Nephron (organoid): ENCODE data around the gene PLD1.

Experiments
- H3K27ac Mint-ChIP-seq, 3 experiments: 2 replicates each; pipeline ENCODE4 v1.8.0; 2020; ENCODE audit warnings: mixed read lengths in 3 of 3, mild to moderate bottlenecking in 2 of 3, moderate library complexity in 1 of 3
- H3K27me3 Mint-ChIP-seq: 2 replicates; pipeline ENCODE4 v1.8.0; 2021; ENCODE audit warnings: low read depth, mild to moderate bottlenecking, moderate library complexity, mixed read lengths
- H3K36me3 Mint-ChIP-seq: 2 replicates; pipeline ENCODE4 v1.8.0; 2020; ENCODE audit warnings: low read depth, mixed read lengths
- H3K4me1 Mint-ChIP-seq: 2 replicates; pipeline ENCODE4 v1.8.0; 2020; ENCODE audit warnings: mixed read lengths
- H3K4me3 Mint-ChIP-seq, 3 experiments: 2 replicates each; pipeline ENCODE4 v1.8.0; 2020; ENCODE audit warnings: mild to moderate bottlenecking in 3 of 3, mixed read lengths in 3 of 3, moderate library complexity in 2 of 3
- H3K9me3 Mint-ChIP-seq: 2 replicates; pipeline ENCODE4 v1.8.0; 2020; ENCODE audit warnings: mixed read lengths
- CTCF ChIP-seq, 3 experiments: fragments of 200-600 bp; sonication (generic); IDR thresholded peaks; one replicate each; pipeline ENCODE4 v1.5.0; 2021; ENCODE audit warnings: antibody characterized with exemption in 3 of 3; ENCODE audit not compliant: unreplicated experiment in 3 of 3

The PLD1 gene

GRCh38 chr3:171789759-171790505 is 20.4 kb downstream of the PLD1 start:
- Mint-ChIP-seq H3K27me3 (peaks cover 3% of the 10 kb centered on the region), H3K4me1 (peaks cover 36% of the 10 kb centered on the region), H3K4me3 (no peak overlapping the region), H3K36me3 (no peaks in the 10 kb centered on the region), H3K27ac (peak overlapping the region; percentile 9 to 60 (median 22)), H3K9me3 (no peaks in the 10 kb centered on the region)
- no peak for TF ChIP-seq CTCF (IDR thresholded peaks at IDR 0.05; ENCODE audit: unreplicated experiment in 3 of 3)

- Mint-ChIP-seq H3K4me1 (peaks cover 43% of the 10 kb centered on the region), H3K27ac (peak overlapping the region; percentile 16 to 72 (median 62)), H3K4me3 (no peak overlapping the region), H3K27me3 (peaks cover 3% of the 10 kb centered on the region), H3K36me3 (no peaks in the 10 kb centered on the region), H3K9me3 (no peaks in the 10 kb centered on the region)
- no peak for TF ChIP-seq CTCF (IDR thresholded peaks at IDR 0.05; ENCODE audit: unreplicated experiment in 3 of 3)
These were observed 21.5 kb downstream of the PLD1 start for GRCh38 chr3:171788546-171789351.

- Mint-ChIP-seq H3K4me3 (no peak overlapping the region), H3K36me3 (no peaks in the 10 kb centered on the region), H3K27ac (no peak overlapping the region), H3K9me3 (no peaks in the 10 kb centered on the region), H3K27me3 (peaks cover 3% of the 10 kb centered on the region), H3K4me1 (peaks cover 39% of the 10 kb centered on the region)
- TF ChIP-seq CTCF (IDR thresholded peaks at IDR 0.05; ENCODE audit: unreplicated experiment in 3 of 3) = no peak
These were observed 23.3 kb downstream of the PLD1 start for GRCh38 chr3:171786997-171787396.

- H3K27me3 Mint-ChIP-seq = peaks cover 7% of the 10 kb centered on the region
- H3K9me3 Mint-ChIP-seq = no peaks in the 10 kb centered on the region
- no peak for TF ChIP-seq CTCF (IDR thresholded peaks at IDR 0.05; ENCODE audit: unreplicated experiment in 3 of 3)
- no peaks in the 10 kb centered on the region for H3K36me3 Mint-ChIP-seq
- peaks cover 18% of the 10 kb centered on the region for H3K4me1 Mint-ChIP-seq
- peak overlapping the region in 2 of 3 experiments; percentile 3 to 7 for H3K27ac Mint-ChIP-seq
- no peak overlapping the region for H3K4me3 Mint-ChIP-seq
These were observed 25.3 kb downstream of the PLD1 start for GRCh38 chr3:171784937-171785336.

GRCh38 chr3:171784387-171784786 is 25.9 kb downstream of the PLD1 start:
- H3K9me3 Mint-ChIP-seq = no peaks in the 10 kb centered on the region
- peaks cover 17% of the 10 kb centered on the region for H3K4me1 Mint-ChIP-seq
- no peaks in the 10 kb centered on the region for H3K36me3 Mint-ChIP-seq
- H3K27ac Mint-ChIP-seq = peak overlapping the region in 2 of 3 experiments; percentile 3 to 7
- TF ChIP-seq CTCF (IDR thresholded peaks at IDR 0.05; ENCODE audit: unreplicated experiment in 3 of 3) = no peak
- H3K4me3 Mint-ChIP-seq = no peak overlapping the region
- peaks cover 7% of the 10 kb centered on the region for H3K27me3 Mint-ChIP-seq
